Fibroblast of mammary gland (primary cell): Measurements from ENCODE around the gene ANK2.
A peak's percentile ranks its signal among the peaks of the same experiment; 100 is the strongest.

ENCODE experiments used
- DNase-seq: peaks from one replicate; pipeline ENCODE4 v3.0.0-alpha.2; 2010; ENCODE audit warnings: low read depth
- H3K4me3 ChIP-seq: 2 replicates; pipeline ENCODE4 v1.5.1; 2011; ENCODE audit warnings: low read depth, mild to moderate bottlenecking, low read length, moderate library complexity; ENCODE audit not compliant: control insufficient read depth
- TF ChIP-seq, protein P1 (sequence below): conservative IDR thresholded peaks from 2 replicates; pipeline ENCODE4 v1.5.1; 2011; ENCODE audit warnings: low read depth, low read length, inconsistent platforms; ENCODE audit not compliant: control insufficient read depth, insufficient read depth

Gene ANK2

DNA sequence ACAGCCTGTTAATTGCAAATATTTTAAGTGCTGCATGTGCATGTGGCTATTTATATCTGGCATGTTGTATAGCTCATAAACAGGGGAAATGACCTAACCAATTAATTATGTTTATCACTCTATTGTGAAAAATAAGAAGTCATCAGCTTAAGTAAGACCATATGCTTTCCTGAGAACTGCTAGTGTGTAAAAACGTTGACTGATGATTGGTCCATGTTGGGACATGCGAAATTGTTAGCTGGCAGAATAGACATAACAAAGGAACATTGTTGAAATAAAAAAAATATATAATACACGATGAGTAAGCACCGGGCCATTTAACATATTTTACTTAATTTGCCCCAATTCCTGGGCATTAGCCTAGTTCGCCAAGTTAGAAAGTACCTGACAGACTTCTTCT lies 207.5 kb downstream of the ANK2 start:
- no peak overlapping the region for H3K4me3 ChIP-seq
- peak; percentile 80 for DNase-seq
- TF ChIP-seq, protein P1, sequence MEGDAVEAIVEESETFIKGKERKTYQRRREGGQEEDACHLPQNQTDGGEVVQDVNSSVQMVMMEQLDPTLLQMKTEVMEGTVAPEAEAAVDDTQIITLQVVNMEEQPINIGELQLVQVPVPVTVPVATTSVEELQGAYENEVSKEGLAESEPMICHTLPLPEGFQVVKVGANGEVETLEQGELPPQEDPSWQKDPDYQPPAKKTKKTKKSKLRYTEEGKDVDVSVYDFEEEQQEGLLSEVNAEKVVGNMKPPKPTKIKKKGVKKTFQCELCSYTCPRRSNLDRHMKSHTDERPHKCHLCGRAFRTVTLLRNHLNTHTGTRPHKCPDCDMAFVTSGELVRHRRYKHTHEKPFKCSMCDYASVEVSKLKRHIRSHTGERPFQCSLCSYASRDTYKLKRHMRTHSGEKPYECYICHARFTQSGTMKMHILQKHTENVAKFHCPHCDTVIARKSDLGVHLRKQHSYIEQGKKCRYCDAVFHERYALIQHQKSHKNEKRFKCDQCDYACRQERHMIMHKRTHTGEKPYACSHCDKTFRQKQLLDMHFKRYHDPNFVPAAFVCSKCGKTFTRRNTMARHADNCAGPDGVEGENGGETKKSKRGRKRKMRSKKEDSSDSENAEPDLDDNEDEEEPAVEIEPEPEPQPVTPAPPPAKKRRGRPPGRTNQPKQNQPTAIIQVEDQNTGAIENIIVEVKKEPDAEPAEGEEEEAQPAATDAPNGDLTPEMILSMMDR = no peak

DNA sequence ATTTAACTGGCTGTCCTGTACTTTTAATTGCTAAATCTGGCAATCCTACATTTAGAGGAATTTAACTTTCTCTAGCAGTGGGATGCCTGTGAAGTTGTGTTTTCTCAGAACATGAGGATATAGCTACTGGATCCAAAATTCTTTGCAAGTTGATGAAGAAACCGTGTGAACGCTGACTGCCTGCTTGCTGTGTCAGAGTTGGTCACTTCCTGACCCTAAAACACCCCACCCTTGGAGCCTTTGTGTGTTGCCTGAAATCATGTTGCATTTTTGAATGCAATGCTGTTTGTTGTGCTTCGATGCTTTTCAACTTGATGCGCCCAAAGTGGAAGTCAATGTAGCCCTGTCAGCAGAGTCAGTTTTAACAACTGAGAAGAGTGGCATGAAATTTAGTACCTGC lies 211.2 kb downstream of the ANK2 start:
- no peak overlapping the region for H3K4me3 ChIP-seq
- TF ChIP-seq, protein P1 = no peak

DNA sequence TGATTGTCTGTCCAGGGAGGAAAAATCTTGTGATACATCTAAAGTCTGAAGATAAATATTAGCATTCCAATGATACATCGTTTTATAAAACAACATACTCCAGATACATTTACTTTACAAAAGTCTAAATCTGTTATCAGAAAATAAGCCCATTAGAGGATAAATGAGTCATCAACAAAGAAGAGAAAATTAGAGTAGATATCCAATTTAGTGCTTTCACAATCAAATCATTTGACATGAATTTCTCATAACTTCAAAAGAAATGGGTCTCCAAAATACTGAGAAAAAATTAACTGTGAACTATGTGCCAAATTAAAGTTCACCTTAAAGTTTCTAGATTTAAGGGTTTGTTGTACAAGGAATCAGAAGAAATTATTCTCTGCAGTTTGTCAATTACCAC lies 213.8 kb downstream of the ANK2 start:
- TF ChIP-seq, protein P1 = no peak
- H3K4me3 ChIP-seq = no peak overlapping the region
- DNase-seq = no peak

More for the DNA sequence above, 211.2 kb downstream of the ANK2 start:
- DNase-seq = peak; percentile 30

DNA sequence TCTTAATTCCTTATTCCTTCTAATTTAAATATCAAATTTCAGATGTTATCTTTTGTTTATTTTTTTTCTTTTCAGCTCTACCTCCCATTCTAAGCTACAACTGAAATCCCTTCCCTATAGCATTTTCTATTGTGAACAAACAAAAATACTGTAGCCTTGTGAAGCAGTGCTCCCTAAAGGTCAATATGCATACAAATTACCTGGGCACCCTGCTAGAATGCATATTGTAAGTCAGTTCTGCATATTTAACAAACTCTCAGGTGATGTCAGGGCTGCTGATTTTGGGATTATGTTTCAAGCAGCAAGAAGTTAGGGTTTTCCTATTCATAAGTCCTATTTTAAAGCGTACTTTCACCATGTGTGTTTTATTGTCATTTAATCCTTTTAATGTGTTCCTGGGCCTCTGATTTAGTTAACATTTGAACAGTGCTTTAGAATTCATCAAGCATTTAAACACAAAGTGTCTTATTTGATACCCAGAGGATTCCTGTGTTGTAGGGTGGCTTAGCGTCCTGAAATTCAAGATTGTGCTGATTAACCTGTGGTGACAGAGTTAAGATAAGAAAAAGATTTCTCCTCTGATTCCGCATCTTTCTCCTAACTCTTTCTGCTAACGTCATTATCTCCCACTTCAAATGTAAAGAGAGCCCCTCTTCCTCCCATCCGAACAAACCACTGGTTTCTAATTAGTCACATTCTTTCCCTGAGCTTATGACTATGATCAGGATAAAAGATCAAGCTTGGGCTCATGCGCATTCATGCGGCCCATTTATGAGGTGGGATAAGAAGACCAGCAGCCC lies 221.3 kb downstream of the ANK2 start:
- TF ChIP-seq, protein P1 = no peak
- no peak for DNase-seq

DNA sequence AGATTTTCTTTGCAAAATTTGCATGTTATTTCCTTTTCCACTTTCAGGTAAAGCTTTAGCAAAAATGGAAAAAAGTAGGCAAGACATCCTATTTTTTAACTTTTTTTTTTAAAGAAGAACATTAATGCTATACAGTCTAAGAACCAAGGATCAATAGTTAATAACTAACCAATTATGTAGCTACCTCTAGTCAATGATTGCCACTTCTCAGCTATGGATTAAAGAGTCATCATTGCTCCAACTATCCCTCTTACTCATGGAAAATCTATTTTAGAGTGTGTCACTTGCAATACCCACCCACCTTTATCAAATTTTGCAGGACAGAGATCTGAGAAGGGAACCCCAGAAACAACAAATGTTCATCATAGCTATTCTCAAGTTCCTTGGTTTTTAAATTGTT lies 223.1 kb downstream of the ANK2 start:
- no peak overlapping the region for H3K4me3 ChIP-seq
- DNase-seq = no peak
- TF ChIP-seq, protein P1 = no peak

More for the DNA sequence above, 221.3 kb downstream of the ANK2 start:
- no peak overlapping the region for H3K4me3 ChIP-seq

DNA sequence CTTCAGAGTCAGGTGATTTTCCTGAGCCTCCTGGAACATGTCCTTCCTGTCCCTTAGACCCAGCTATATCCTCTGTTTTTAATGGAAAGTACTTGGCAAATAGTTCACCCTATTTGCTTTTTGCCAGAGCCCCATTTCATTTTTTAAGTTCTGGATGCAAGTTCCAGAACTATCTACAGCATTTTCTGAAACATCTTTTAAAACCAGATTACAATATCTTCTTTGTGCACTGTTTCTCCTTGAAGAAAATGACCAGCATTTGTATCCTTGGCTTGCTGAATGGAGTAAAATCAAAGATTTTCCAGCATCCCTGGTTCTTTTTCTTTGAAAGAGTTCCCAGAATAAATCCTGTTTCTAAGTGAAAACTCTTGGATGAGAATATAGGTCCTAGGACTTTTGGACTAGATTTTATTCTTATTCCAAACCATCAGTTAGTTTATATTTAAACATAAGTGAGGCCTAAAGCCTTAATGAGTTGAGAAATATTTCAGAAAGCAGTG lies 224.3 kb downstream of the ANK2 start:
- no peak for DNase-seq
- TF ChIP-seq, protein P1 = no peak
- H3K4me3 ChIP-seq = no peak overlapping the region
